K562 (cell line): Measurements from ENCODE around the gene RNU1-2. TPM values are rescaled to one million over a fixed set of nuclear protein-coding genes. Genes with fewer than 3 reads are reported as not detected.
A peak's percentile ranks its signal among the peaks of the same experiment; 100 is the strongest.

ENCODE experiments used
- CAMTA2 ChIP-seq: fragments of 250-450 bp; sonication (Bioruptor Pico); conservative IDR thresholded peaks from 2 replicates; pipeline ENCODE4 v1.5.1; 2022
- CHD1 ChIP-seq: fragments of 200-600 bp; sonication (generic); IDR thresholded peaks from one replicate; pipeline ENCODE4 v1.6.1; 2012; ENCODE audit warnings: mild to moderate bottlenecking, moderate library complexity, low read length, inconsistent platforms
- COPS2 ChIP-seq: fragments of 450-650 bp; conservative IDR thresholded peaks from 2 replicates; pipeline ENCODE4 v1.6.1; 2016; ENCODE audit warnings: mild to moderate bottlenecking, moderate library complexity
- CREB1 ChIP-seq, 2 experiments: sonication (generic) in 1 of 2; formaldehyde crosslinking in 1 of 2; IDR thresholded peaks; 2 replicates each; pipeline versions ENCODE4 v1.6.1 to v1.8.0; 2012 to 2022; ENCODE audit warnings: inconsistent platforms in 1 of 2, mild to moderate bottlenecking in 1 of 2, missing genetic modification reagents in 1 of 2, moderate library complexity in 1 of 2
- ELF4 ChIP-seq: fragments of 450-650 bp; formaldehyde crosslinking; IDR thresholded peaks from 2 replicates; pipeline ENCODE4 v1.4.0; 2022; ENCODE audit warnings: missing genetic modification characterization
- FOXK2 ChIP-seq, 2 experiments: fragments of 450-650 bp; IDR thresholded peaks in 1 of 2; conservative IDR thresholded peaks in 1 of 2; 2 replicates each; pipeline ENCODE4 v1.6.1; 2016; ENCODE audit warnings: low read depth in 2 of 2, mild to moderate bottlenecking in 1 of 2
- GATAD2B ChIP-seq: fragments of 450-650 bp; IDR thresholded peaks from 2 replicates; pipeline ENCODE4 v1.6.1; 2017; ENCODE audit warnings: mild to moderate bottlenecking, borderline replicate concordance
- HDGF ChIP-seq: fragments of 450-650 bp; IDR thresholded peaks from 2 replicates; pipeline ENCODE4 v1.6.1; 2016
- HMG20B ChIP-seq: fragments of 250-450 bp; sonication (Bioruptor Pico); IDR thresholded peaks from 2 replicates; pipeline ENCODE4 v1.5.0; 2021; ENCODE audit warnings: mild to moderate bottlenecking
- ILF3 ChIP-seq: fragments of 450-650 bp; IDR thresholded peaks from 2 replicates; pipeline ENCODE4 v1.6.1; 2018; ENCODE audit warnings: antibody characterized with exemption, mild to moderate bottlenecking, moderate library complexity, borderline replicate concordance
- LCOR ChIP-seq: sonication (generic); formaldehyde crosslinking; IDR thresholded peaks from 2 replicates; pipeline ENCODE4 v1.8.0; 2022; ENCODE audit warnings: mild to moderate bottlenecking, missing genetic modification reagents
- MTA1 ChIP-seq: fragments of 450-650 bp; IDR thresholded peaks from 2 replicates; pipeline ENCODE4 v1.6.1; 2017; ENCODE audit warnings: borderline replicate concordance
- NFXL1 ChIP-seq: fragments of 450-650 bp; formaldehyde crosslinking; IDR thresholded peaks from 2 replicates; pipeline ENCODE4 v1.4.0; 2021; ENCODE audit warnings: mild to moderate bottlenecking
- NFYB ChIP-seq: IDR thresholded peaks from 2 replicates; pipeline ENCODE4 v1.6.1; 2011; ENCODE audit warnings: mild to moderate bottlenecking, moderate library complexity; ENCODE audit not compliant: insufficient read length; ENCODE audit errors: extremely low read depth
- PTBP1 ChIP-seq: fragments of 200-400 bp; formaldehyde crosslinking; IDR thresholded peaks from 2 replicates; pipeline ENCODE4 v1.6.1; 2017; ENCODE audit warnings: low read depth, low read length
- TBL1XR1 ChIP-seq, 2 experiments: IDR thresholded peaks; 2 replicates each; pipeline ENCODE4 v1.6.1; 2012; ENCODE audit warnings: improper control_type of control experiment in 2 of 2, low read length in 2 of 2, mild to moderate bottlenecking in 1 of 2
- TCF7 ChIP-seq: sonication (generic); IDR thresholded peaks from 2 replicates; pipeline ENCODE4 v1.6.1; 2016; ENCODE audit warnings: antibody characterized with exemption, borderline replicate concordance
- XRCC5 ChIP-seq: fragments of 200-400 bp; formaldehyde crosslinking; IDR thresholded peaks from 2 replicates; pipeline ENCODE4 v1.6.1; 2017; ENCODE audit warnings: low read depth, mild to moderate bottlenecking, low read length
- ZFX ChIP-seq: sonication (generic); formaldehyde crosslinking; IDR thresholded peaks from 2 replicates; pipeline ENCODE4 v1.8.0; 2022; ENCODE audit warnings: mild to moderate bottlenecking, missing genetic modification reagents, moderate library complexity
- ZNF354B ChIP-seq: fragments of 250-450 bp; sonication (Bioruptor Pico); IDR thresholded peaks from 2 replicates; pipeline ENCODE4 v1.4.0; 2020
- ZSCAN32 ChIP-seq: fragments of 450-650 bp; formaldehyde crosslinking; IDR thresholded peaks from 2 replicates; pipeline ENCODE4 v1.4.0; 2020; ENCODE audit warnings: mild to moderate bottlenecking, moderate library complexity
- polyA plus RNA-seq, 8 experiments: library from polyadenylated mRNA; depleted of rRNA in 4 of 8; stranded (reverse) in 5 of 8; unstranded in 3 of 8; fragments of >200 nt; fragmentation: Nextera tagmentation in 2 of 8; fragmentation: Illumina TruSeq in 1 of 8; extraction: Ambion mirVana in 2 of 8; extraction: Trizol in 1 of 8; gene quantifications; 2 replicates each; pipeline versions ENCODE4 v1.2.1 to v1.2.3, GENCODE V29; 2011 to 2014; ENCODE audit warnings: inconsistent platforms in 1 of 8, missing spikeins in 1 of 8
- total RNA-seq, 7 experiments: library from RNA; depleted of rRNA in 6 of 7; stranded (reverse); fragments of >200 nt in 6 of 7; fragmentation: Illumina TruSeq in 2 of 7; extraction: Trizol in 2 of 7; gene quantifications; 2 replicates each; pipeline versions ENCODE4 v1.2.1 to v1.2.3, GENCODE V29; 2011 to 2021; ENCODE audit warnings: low replicate concordance in 1 of 7
- TF ChIP-seq, protein P1 (sequence below): fragments of 250-450 bp; sonication (Bioruptor Pico); IDR thresholded peaks from 2 replicates; pipeline ENCODE4 v1.5.0; 2021
- TF ChIP-seq, protein P2 (sequence below): fragments of 450-650 bp; IDR thresholded peaks from 2 replicates; pipeline ENCODE4 v1.6.1; 2016
- TF ChIP-seq, protein P3 (sequence below): fragments of 200-800 bp; sonication (Bioruptor generic); IDR thresholded peaks from 2 replicates; pipeline ENCODE4 v1.6.1; 2017; ENCODE audit warnings: missing genetic modification characterization, missing compliant biosample characterization
- TF ChIP-seq, protein P4 (sequence below): fragments of 250-450 bp; sonication (Bioruptor Pico); IDR thresholded peaks from 2 replicates; pipeline ENCODE4 v1.8.0; 2022; ENCODE audit warnings: moderate library complexity, mild to moderate bottlenecking, inconsistent platforms
- TF ChIP-seq, protein P5 (sequence below): sonication (generic); formaldehyde crosslinking; IDR thresholded peaks from 2 replicates; pipeline ENCODE4 v1.8.1; 2023; ENCODE audit warnings: mild to moderate bottlenecking, missing genetic modification reagents, moderate library complexity

The RNU1-2 gene
- total and polyA plus RNA-seq, 9 of the 15 experiments (the other 6 are each of a cell fraction or from before 2014, with no cell fraction given) = under 0.01 to 32,823 (median 2,538) TPM; not detected in 4

DNA sequence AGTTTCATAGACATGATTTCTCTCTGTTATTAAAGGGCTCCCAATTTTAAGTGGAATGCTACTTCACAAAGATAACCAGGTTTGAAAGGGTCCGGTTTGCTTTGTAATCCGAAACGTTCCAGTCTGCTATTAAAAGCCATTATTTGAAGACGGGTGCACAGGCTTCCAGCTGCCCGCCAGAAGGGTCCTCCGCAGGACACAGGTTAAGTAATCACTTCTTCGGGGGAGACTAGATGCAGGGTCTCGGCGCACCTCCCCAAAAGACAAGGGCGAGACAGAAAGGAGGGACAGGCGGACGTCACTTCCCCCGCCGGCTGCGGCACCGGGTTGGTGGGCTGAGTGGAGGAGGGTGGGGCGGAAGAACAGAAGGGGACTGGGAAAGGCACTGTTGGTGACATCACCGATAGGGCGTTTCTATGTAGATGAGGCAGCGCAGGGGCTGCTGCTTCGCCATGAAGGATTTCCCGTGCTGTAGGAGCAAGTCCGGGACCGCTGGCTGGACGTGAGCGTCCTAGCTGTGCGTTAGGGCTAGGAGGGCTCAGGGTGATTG is 8.9 kb downstream of the RNU1-2 start (continued):
- TF ChIP-seq, protein P1, sequence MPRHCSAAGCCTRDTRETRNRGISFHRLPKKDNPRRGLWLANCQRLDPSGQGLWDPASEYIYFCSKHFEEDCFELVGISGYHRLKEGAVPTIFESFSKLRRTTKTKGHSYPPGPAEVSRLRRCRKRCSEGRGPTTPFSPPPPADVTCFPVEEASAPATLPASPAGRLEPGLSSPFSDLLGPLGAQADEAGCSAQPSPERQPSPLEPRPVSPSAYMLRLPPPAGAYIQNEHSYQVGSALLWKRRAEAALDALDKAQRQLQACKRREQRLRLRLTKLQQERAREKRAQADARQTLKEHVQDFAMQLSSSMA (CRISPR knock-in tag) = no peak
- TF ChIP-seq NFXL1 (CRISPR knock-in tag) (no peak), CHD1 (no peak), ELF4 (CRISPR knock-in tag) (no peak), MTA1 (peak; percentile 44; the same call in 1 of the 2 replicates), GATAD2B (0 out of 2 replicates have a peak, but pooled peaks have one; percentile 61), CREB1 (IDR thresholded peaks at IDR 0.05) (peak; percentile 82), CREB1 (CRISPR knock-in tag; IDR thresholded peaks at IDR 0.05) (peak; percentile 94), COPS2 (no peak), HDGF (peak; percentile 93), PTBP1 (no peak; the same call in 1 of the 2 replicates), ILF3 (no peak), ZSCAN32 (CRISPR knock-in tag) (0 out of 2 replicates have a peak, but pooled peaks have one; percentile 35), CAMTA2 (CRISPR knock-in tag) (no peak), TCF7 (no peak), NFYB (peak; percentile 40), XRCC5 (peak; percentile 14; the same call in 1 of the 2 replicates), LCOR (CRISPR knock-in tag) (no peak), HMG20B (CRISPR knock-in tag) (no peak), ZFX (CRISPR knock-in tag) (peak; percentile 34; the same call in 1 of the 2 replicates), FOXK2 (conservative IDR thresholded peaks at IDR 0.05 in 1 of 2, IDR thresholded peaks at IDR 0.05 in 1 of 2; ENCODE audit: low read depth in 2 of 2) (no peak), ZNF354B (CRISPR knock-in tag) (no peak), TBL1XR1 (IDR thresholded peaks at IDR 0.05; ENCODE audit: low read length in 2 of 2) (peak in 1 of 2 experiments; percentile 25; a peak in 1 of 4 replicates)
- TF ChIP-seq, protein P2, sequence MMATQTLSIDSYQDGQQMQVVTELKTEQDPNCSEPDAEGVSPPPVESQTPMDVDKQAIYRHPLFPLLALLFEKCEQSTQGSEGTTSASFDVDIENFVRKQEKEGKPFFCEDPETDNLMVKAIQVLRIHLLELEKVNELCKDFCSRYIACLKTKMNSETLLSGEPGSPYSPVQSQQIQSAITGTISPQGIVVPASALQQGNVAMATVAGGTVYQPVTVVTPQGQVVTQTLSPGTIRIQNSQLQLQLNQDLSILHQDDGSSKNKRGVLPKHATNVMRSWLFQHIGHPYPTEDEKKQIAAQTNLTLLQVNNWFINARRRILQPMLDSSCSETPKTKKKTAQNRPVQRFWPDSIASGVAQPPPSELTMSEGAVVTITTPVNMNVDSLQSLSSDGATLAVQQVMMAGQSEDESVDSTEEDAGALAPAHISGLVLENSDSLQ = peak; percentile 87
- TF ChIP-seq, protein P3, sequence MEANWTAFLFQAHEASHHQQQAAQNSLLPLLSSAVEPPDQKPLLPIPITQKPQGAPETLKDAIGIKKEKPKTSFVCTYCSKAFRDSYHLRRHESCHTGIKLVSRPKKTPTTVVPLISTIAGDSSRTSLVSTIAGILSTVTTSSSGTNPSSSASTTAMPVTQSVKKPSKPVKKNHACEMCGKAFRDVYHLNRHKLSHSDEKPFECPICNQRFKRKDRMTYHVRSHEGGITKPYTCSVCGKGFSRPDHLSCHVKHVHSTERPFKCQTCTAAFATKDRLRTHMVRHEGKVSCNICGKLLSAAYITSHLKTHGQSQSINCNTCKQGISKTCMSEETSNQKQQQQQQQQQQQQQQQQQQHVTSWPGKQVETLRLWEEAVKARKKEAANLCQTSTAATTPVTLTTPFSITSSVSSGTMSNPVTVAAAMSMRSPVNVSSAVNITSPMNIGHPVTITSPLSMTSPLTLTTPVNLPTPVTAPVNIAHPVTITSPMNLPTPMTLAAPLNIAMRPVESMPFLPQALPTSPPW = peak; percentile 92
- TF ChIP-seq, protein P4, sequence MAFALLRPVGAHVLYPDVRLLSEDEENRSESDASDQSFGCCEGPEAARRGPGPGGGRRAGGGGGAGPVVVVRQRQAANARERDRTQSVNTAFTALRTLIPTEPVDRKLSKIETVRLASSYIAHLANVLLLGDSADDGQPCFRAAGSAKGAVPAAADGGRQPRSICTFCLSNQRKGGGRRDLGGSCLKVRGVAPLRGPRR (CRISPR knock-in tag) = no peak
- TF ChIP-seq, protein P5, sequence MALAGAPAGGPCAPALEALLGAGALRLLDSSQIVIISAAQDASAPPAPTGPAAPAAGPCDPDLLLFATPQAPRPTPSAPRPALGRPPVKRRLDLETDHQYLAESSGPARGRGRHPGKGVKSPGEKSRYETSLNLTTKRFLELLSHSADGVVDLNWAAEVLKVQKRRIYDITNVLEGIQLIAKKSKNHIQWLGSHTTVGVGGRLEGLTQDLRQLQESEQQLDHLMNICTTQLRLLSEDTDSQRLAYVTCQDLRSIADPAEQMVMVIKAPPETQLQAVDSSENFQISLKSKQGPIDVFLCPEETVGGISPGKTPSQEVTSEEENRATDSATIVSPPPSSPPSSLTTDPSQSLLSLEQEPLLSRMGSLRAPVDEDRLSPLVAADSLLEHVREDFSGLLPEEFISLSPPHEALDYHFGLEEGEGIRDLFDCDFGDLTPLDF (CRISPR knock-in tag) = no peak
